Measurements from ENCODE around the gene RABL6.

Gene RABL6

GRCh38 chr9:136848393-136849037 lies 40.8 kb downstream of the RABL6 start:
- no peak for DNase-seq

- DNase-seq: peak; percentile 96
Measured at GRCh38 chr9:136849038-136849959, 41.6 kb downstream of the RABL6 start, which contains the start of gene PHPT1. Gene PHPT1 (plus strand): TSS chr9:136849409. CDS start chr9:136849431, 22 bp downstream.

GRCh38 chr9:136849960-136850865 lies 42.5 kb downstream of the RABL6 start:
- no peak for DNase-seq

GRCh38 chr9:136850866-136851775 lies 43.4 kb downstream of the RABL6 start:
- DNase-seq: no peak

GRCh38 chr9:136851941-136852663 lies 44.4 kb downstream of the RABL6 start, which contains the start of gene MAMDC4:
Gene MAMDC4 (plus strand): TSS chr9:136852346. CDS start chr9:136852417, 71 bp downstream.
- DNase-seq: no peak

DNA sequence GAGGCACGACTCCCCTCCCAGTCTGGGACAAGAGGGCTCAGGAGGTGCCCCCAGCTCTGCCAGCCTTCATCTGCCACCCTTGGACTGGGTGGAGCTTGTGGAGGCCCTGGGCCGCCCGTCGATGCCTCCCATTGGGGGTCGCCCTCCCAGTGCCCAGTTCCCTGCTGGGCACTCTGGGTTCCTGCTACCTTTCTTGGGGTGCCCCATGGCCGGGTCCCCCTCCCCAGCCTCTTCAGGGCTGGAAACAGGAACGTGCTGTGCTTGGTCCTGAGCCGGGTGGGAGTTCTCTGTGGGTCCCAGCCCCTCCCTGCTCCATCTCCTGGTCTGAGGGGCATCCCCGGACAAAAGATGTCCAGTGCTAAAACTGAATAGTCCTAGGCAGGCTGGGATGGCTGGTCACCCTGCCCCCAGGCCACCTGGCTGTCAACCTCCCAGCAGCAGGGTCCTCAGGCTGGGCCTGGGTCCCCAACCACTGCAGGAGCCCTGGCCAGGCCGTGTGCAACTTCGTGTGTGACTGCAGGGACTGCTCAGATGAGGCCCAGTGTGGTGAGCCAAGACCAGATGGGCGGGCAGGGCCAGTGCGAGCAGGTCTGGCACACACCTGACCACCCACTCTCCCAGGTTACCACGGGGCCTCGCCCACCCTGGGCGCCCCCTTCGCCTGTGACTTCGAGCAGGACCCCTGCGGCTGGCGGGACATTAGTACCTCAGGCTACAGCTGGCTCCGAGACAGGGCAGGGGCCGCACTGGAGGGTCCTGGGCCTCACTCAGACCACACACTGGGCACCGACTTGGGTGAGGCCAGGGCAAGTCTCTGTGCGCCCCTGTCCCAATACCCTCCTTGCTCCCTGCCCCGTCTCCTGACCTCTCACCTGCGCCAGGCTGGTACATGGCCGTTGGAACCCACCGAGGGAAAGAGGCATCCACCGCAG lies 45.2 kb downstream of the RABL6 start:
- no peak for DNase-seq

DNA sequence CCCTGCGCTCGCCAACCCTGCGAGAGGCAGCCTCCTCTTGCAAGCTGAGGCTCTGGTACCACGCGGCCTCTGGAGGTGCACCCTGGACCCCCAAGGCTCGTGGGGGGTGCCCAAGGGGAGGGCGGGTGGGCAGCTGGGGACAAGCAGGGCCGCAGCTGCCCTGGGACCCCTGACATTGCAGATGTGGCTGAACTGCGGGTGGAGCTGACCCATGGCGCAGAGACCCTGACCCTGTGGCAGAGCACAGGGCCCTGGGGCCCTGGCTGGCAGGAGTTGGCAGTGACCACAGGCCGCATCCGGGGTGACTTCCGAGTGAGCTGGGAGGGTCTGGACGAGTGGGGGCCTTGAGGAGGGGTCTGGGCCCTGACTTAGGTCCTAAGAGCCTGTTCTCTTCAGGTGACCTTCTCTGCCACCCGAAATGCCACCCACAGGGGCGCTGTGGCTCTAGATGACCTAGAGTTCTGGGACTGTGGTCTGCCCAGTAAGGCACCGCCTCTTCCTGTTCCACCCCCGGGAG lies 45.9 kb downstream of the RABL6 start:
- no peak for DNase-seq

GRCh38 chr9:136854113-136854841 lies 46.5 kb downstream of the RABL6 start:
- DNase-seq: no peak

DNA sequence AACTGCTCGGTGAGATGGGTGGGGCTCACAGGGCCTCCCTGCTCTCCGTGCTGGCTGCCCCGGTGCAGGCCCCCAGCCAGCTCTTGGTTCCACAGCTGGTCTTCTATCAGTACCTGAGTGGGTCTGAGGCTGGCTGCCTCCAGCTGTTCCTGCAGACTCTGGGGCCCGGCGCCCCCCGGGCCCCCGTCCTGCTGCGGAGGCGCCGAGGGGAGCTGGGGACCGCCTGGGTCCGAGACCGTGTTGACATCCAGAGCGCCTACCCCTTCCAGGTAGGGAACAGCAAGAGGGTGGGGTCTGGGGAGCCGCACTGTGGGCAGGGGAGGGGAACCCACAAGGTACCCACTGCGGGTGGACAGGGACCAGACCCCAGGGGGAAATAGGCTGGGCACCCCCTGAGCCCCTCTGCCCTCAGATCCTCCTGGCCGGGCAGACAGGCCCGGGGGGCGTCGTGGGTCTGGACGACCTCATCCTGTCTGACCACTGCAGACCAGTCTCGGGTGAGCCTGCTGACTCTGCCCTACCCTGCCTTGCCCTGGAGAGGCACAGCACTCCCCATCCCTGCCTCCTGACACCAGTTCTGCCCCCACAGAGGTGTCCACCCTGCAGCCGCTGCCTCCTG lies 47.2 kb downstream of the RABL6 start:
- DNase-seq: no peak

DNA sequence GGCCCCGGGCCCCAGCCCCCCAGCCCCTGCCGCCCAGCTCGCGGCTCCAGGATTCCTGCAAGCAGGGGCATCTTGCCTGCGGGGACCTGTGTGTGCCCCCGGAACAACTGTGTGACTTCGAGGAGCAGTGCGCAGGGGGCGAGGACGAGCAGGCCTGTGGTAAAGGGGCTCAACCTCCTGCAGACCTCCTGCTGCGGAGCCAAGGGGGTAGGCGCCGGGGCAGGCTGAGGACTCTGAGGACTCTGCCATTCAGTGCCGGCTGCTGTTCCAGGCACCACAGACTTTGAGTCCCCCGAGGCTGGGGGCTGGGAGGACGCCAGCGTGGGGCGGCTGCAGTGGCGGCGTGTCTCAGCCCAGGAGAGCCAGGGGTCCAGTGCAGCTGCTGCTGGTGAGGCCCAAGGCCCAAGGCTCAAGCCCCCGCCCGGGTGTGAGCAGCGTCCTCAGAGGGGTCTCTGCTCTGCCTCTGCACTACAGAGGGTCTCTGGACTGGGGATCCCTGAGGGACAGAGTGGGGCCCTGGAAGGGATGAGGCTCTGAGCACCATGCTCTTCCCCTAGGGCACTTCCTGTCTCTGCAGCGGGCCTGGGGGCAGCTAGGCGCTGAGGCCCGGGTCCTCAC lies 47.8 kb downstream of the RABL6 start:
- DNase-seq: no peak

GRCh38 chr9:136856079-136856476 lies 48.3 kb downstream of the RABL6 start:
- DNase-seq: no peak

GRCh38 chr9:136856541-136857141 lies 48.9 kb downstream of the RABL6 start:
- DNase-seq: no peak

GRCh38 chr9:136857166-136857565 lies 49.4 kb downstream of the RABL6 start:
- DNase-seq: no peak

GRCh38 chr9:136857581-136858412 lies 50.0 kb downstream of the RABL6 start:
- DNase-seq: no peak

DNA sequence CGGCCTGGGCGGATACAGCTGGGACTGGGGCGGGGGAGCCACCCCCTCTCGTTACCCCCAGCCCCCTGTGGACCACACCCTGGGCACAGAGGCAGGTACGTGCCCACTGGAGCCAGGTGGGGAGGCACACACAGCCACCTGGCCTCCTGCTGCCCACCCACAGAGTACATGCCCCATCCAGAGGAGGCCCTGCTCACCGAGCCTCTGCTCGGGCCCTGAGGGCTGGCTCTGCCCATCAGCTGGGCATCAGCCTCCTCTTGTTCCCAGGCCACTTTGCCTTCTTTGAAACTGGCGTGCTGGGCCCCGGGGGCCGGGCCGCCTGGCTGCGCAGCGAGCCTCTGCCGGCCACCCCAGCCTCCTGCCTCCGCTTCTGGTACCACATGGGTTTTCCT lies 50.7 kb downstream of the RABL6 start:
- DNase-seq: no peak
